Measurements from ENCODE around the gene UBAP2. TPM values are rescaled to one million over a fixed set of nuclear protein-coding genes. Genes with fewer than 3 reads are reported as not detected.

The UBAP2 gene
- total and polyA plus RNA-seq, 2 of the 4 experiments (the other 2 are of a cell fraction): 12.9 to 25.5 TPM

DNA sequence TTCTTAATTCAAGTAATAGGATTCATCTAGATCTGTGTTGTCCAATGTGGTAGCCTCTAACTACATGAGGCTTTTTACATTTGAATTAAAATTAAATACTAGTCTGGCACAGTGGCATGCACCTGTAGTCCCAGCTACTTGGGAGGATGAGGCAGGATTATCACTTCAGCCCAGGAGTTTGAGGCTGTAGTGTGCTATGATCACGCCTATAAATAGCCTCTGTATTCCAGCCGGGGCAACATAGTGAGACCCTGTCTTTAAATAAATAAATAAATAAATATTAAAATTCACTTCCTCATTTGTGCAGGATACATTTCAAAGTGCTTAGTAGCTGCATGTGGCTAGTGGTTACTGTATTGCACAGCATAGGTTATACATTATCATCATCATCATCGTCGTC is 139.9 kb downstream of the UBAP2 start:
- Histone ChIP-seq H3K4ac (ENCODE audit: low read depth, low read length) (no peak overlapping the region), H3K27me3 (ENCODE audit: control insufficient read depth, insufficient read depth, low read length) (no peaks in the 10 kb centered on the region), H2AK9ac (replicated peaks; ENCODE audit: low read depth, low read length, poor library complexity) (no peak overlapping the region), H3K14ac (replicated peaks; ENCODE audit: low read depth, low read length) (no peak overlapping the region), H2BK15ac (ENCODE audit: low read depth, low read length) (no peak overlapping the region), H3K4me3 (ENCODE audit: insufficient read depth, low read depth, low read length) (no peak overlapping the region), H2AFZ (replicated peaks; ENCODE audit: low read length, poor library complexity) (no peak overlapping the region), H3K4me1 (ENCODE audit: control insufficient read depth, insufficient read depth, low read length) (no peaks in the 10 kb centered on the region), H4K5ac (ENCODE audit: low read depth, low read length) (no peak overlapping the region), H4K91ac (ENCODE audit: insufficient read depth, low read depth, low read length) (no peak overlapping the region), H3K23ac (ENCODE audit: low read depth, low read length) (no peak overlapping the region), H3K9ac (ENCODE audit: low read depth, low read length) (no peak overlapping the region), H2BK20ac (ENCODE audit: low read depth, low read length) (no peak overlapping the region), H4K8ac (ENCODE audit: low read depth in 2 of 2, low read length in 2 of 2) (no peak overlapping the region), H4K20me1 (ENCODE audit: insufficient read depth, low read length) (peaks cover 59% of the 10 kb centered on the region), H2BK120ac (ENCODE audit: low read depth, low read length) (no peak overlapping the region), H3K9me1 (ENCODE audit: insufficient read depth, low read length) (peaks cover 10% of the 10 kb centered on the region), H3K18ac (ENCODE audit: low read depth, low read length) (no peak overlapping the region), H2BK5ac (ENCODE audit: low read depth, low read length, poor library complexity, severe bottlenecking) (no peak overlapping the region), H3K79me1 (ENCODE audit: low read depth in 1 of 2, low read length in 2 of 2) (peaks cover 29 to 73% of the 10 kb centered on the region in 2 experiments), H3K36me3 (ENCODE audit: control insufficient read depth, insufficient read depth, low read length) (peaks cover 7% of the 10 kb centered on the region), H3K4me2 (ENCODE audit: low read depth, low read length) (no peak overlapping the region), H3K56ac (ENCODE audit: extremely low read depth, insufficient read depth, low read length) (no peak overlapping the region), H3K9me3 (ENCODE audit: control insufficient read depth, insufficient read depth, low read length) (no peaks in the 10 kb centered on the region), H3K27ac (ENCODE audit: insufficient read depth, low read length) (no peak overlapping the region), H2AK5ac (ENCODE audit: low read depth, low read length) (no peak overlapping the region)
- DNase-seq (no peak), ATAC-seq (ENCODE audit: low read depth) (no peak)
- ChIA-PET POLR2A (ENCODE audit: unreplicated experiment) (no interaction called here), CTCF (no interaction called here)
- in situ Hi-C loops (cut with MboI; ENCODE audit: low sequenced_read_pairs) (no loop called here), dilution Hi-C loops (cut with HindIII; ENCODE audit: low sequenced_read_pairs, unreplicated experiment) (no loop called here), intact Hi-C loops (cut with micrococcal nuclease) (no loop called here)
- no TSS peak for BruUV-seq (replicated peaks)
- TF ChIP-seq, protein P1, sequence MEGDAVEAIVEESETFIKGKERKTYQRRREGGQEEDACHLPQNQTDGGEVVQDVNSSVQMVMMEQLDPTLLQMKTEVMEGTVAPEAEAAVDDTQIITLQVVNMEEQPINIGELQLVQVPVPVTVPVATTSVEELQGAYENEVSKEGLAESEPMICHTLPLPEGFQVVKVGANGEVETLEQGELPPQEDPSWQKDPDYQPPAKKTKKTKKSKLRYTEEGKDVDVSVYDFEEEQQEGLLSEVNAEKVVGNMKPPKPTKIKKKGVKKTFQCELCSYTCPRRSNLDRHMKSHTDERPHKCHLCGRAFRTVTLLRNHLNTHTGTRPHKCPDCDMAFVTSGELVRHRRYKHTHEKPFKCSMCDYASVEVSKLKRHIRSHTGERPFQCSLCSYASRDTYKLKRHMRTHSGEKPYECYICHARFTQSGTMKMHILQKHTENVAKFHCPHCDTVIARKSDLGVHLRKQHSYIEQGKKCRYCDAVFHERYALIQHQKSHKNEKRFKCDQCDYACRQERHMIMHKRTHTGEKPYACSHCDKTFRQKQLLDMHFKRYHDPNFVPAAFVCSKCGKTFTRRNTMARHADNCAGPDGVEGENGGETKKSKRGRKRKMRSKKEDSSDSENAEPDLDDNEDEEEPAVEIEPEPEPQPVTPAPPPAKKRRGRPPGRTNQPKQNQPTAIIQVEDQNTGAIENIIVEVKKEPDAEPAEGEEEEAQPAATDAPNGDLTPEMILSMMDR (conservative IDR thresholded peaks at IDR 0.05; ENCODE audit: low read depth, low read length): no peak
- TF ChIP-seq BHLHE40 (IDR thresholded peaks at IDR 0.05; ENCODE audit: low read depth, low read length) (no peak), FOS (IDR thresholded peaks at IDR 0.05; ENCODE audit: low read depth, low read length) (no peak), CEBPB (IDR thresholded peaks at IDR 0.05; ENCODE audit: low read depth, low read length) (no peak), RFX5 (IDR thresholded peaks at IDR 0.05; ENCODE audit: low read depth, low read length) (no peak), RAD21 (IDR thresholded peaks at IDR 0.05; ENCODE audit: low read length) (no peak), MAZ (IDR thresholded peaks at IDR 0.05; ENCODE audit: borderline replicate concordance, low read depth, low read length) (no peak), POLR2A (IDR thresholded peaks at IDR 0.05; ENCODE audit: low read depth, low read length) (no peak), SMC3 (IDR thresholded peaks at IDR 0.05; ENCODE audit: low read depth, low read length) (no peak), NFE2L2 (IDR thresholded peaks at IDR 0.05; ENCODE audit: low read depth, low read length) (no peak)
- no CpG with 5 or more reads among the region's 4 CpGs for WGBS, 2 experiments (ENCODE audit: extremely low coverage in 2 of 2, insufficient read length in 1 of 2)
